CD14-positive monocyte (primary cell): ENCODE data around the gene ITPK1. TPM values are rescaled to one million over a fixed set of nuclear protein-coding genes. Genes with fewer than 3 reads are reported as not detected.

Experiments
- DNase-seq, 3 donors: peaks; one replicate each; pipeline ENCODE4 v3.0.0-alpha.2; 2011 to 2022
- H2AFZ ChIP-seq: 2 replicates; pipeline ENCODE4 v1.6.0; 2012; ENCODE audit warnings: mild to moderate bottlenecking, low read depth, low read length, inconsistent platforms; ENCODE audit not compliant: insufficient read depth, poor library complexity, severe bottlenecking
- H3K27ac ChIP-seq, 2 donors: 1 replicate in 1 of 2; 2 replicates in 1 of 2; pipeline ENCODE4 v1.5.1; 2012 to 2013; ENCODE audit warnings: low read length in 2 of 2, control low read depth in 1 of 2, inconsistent platforms in 1 of 2, low read depth in 1 of 2, mild to moderate bottlenecking in 1 of 2
- H3K27me3 ChIP-seq, 2 donors: one replicate each; pipeline versions ENCODE4 v1.6.0 to v1.6.1; 2011 to 2013; ENCODE audit warnings: low read length in 2 of 2; ENCODE audit not compliant: control insufficient read depth in 2 of 2, insufficient read depth in 2 of 2
- H3K36me3 ChIP-seq, 2 donors: replicated peaks in 1 of 2; 1 replicate in 1 of 2; 2 replicates in 1 of 2; pipeline versions ENCODE4 v1.5.1 to v1.6.1; 2012 to 2013; ENCODE audit warnings: low read length in 2 of 2, control low read depth in 1 of 2, inconsistent platforms in 1 of 2, mild to moderate bottlenecking in 1 of 2; ENCODE audit not compliant: insufficient read depth in 2 of 2, control insufficient read depth in 1 of 2
- H3K4me1 ChIP-seq, 2 donors: 1 replicate in 1 of 2; 2 replicates in 1 of 2; pipeline versions ENCODE4 v1.5.1 to v1.6.1; 2012 to 2013; ENCODE audit warnings: low read length in 2 of 2, control low read depth in 1 of 2, inconsistent platforms in 1 of 2, mild to moderate bottlenecking in 1 of 2, moderate library complexity in 1 of 2; ENCODE audit not compliant: insufficient read depth in 2 of 2, control insufficient read depth in 1 of 2
- H3K4me2 ChIP-seq: replicated peaks from 2 replicates; pipeline ENCODE3; 2012; ENCODE audit warnings: low read length, moderate library complexity, mild to moderate bottlenecking; ENCODE audit not compliant: poor library complexity, severe bottlenecking; ENCODE audit errors: extremely low read depth
- H3K4me3 ChIP-seq, 3 experiments: fragments of 200-600 bp in 1 of 3; sonication (generic) in 1 of 3; replicated peaks in 1 of 3; 1 replicate in 2 of 3; 2 replicates in 1 of 3; pipeline ENCODE4 v1.5.1; 2011 to 2013; ENCODE audit warnings: low read length in 3 of 3, mild to moderate bottlenecking in 3 of 3, control low read depth in 2 of 3, low read depth in 2 of 3, inconsistent platforms in 1 of 3, moderate library complexity in 1 of 3
- H3K79me2 ChIP-seq: 2 replicates; pipeline ENCODE4 v1.6.0; 2012; ENCODE audit warnings: mild to moderate bottlenecking, control low read depth, inconsistent platforms, low read length, moderate library complexity; ENCODE audit not compliant: insufficient read depth
- H3K9ac ChIP-seq: 2 replicates; pipeline ENCODE4 v1.6.0; 2017; ENCODE audit warnings: low read length, mild to moderate bottlenecking; ENCODE audit not compliant: insufficient read depth, poor library complexity, severe bottlenecking
- H3K9me3 ChIP-seq, 2 donors: replicated peaks in 1 of 2; 1 replicate in 1 of 2; 2 replicates in 1 of 2; pipeline versions ENCODE4 v1.5.1 to v1.6.1; 2012 to 2013; ENCODE audit warnings: low read length in 2 of 2, control low read depth in 1 of 2; ENCODE audit not compliant: control insufficient read depth in 1 of 2, insufficient read depth in 1 of 2
- H4K20me1 ChIP-seq: 2 replicates; pipeline ENCODE4 v1.6.0; 2012; ENCODE audit warnings: mild to moderate bottlenecking, low read length, control low read depth, moderate library complexity; ENCODE audit not compliant: insufficient read depth
- H3K27ac Mint-ChIP-seq, 7 donors: one replicate each; pipeline ENCODE4 v1.8.0; 2020; ENCODE audit warnings: mild to moderate bottlenecking in 7 of 7, mixed read lengths in 7 of 7, moderate library complexity in 6 of 7, inconsistent platforms in 2 of 7
- H3K27me3 Mint-ChIP-seq, 3 donors: one replicate each; pipeline ENCODE4 v1.8.0; 2021 to 2022; ENCODE audit warnings: low read depth in 3 of 3, mild to moderate bottlenecking in 3 of 3, mixed read lengths in 3 of 3, moderate library complexity in 3 of 3, inconsistent platforms in 1 of 3
- H3K36me3 Mint-ChIP-seq, 2 donors: one replicate each; pipeline ENCODE4 v1.8.0; 2020; ENCODE audit warnings: mixed read lengths in 2 of 2, inconsistent platforms in 1 of 2, mild to moderate bottlenecking in 1 of 2
- H3K4me1 Mint-ChIP-seq: one replicate; pipeline ENCODE4 v1.8.0; 2020; ENCODE audit warnings: mild to moderate bottlenecking, mixed read lengths
- H3K4me3 Mint-ChIP-seq, 2 donors: one replicate each; pipeline ENCODE4 v1.8.0; 2020; ENCODE audit warnings: mild to moderate bottlenecking in 2 of 2, mixed read lengths in 2 of 2, moderate library complexity in 1 of 2
- H3K9me3 Mint-ChIP-seq, 7 donors: one replicate each; pipeline ENCODE4 v1.8.0; 2020 to 2022; ENCODE audit warnings: mixed read lengths in 7 of 7, mild to moderate bottlenecking in 6 of 7, moderate library complexity in 6 of 7, inconsistent platforms in 2 of 7
- CTCF ChIP-seq: fragments of 200-600 bp; IDR thresholded peaks from one replicate; pipeline ENCODE4 v1.8.0; 2022; ENCODE audit warnings: antibody characterized with exemption, mild to moderate bottlenecking
- WGBS: methylation state at CpG from one replicate; pipeline ENCODE4 v1.1.5; 2013; ENCODE audit warnings: missing lambda C conversion rate; ENCODE audit not compliant: insufficient coverage; 5-methylcytosine and 5-hydroxymethylcytosine counted together
- intact Hi-C, 2 donors: fragments of 100-400 bp; cut with micrococcal nuclease; formaldehyde crosslinking; loops; one replicate each; pipeline versions ENCODE4 v1.15.0 to v1.15.1; 2023
- polyA plus RNA-seq, 3 donors: library from polyadenylated mRNA; depleted of rRNA in 1 of 3; unstranded in 2 of 3; stranded (reverse) in 1 of 3; fragments of 300-500 nt in 2 of 3; fragments of >200 nt in 1 of 3; fragmentation: Illumina TruSeq in 2 of 3; gene quantifications; 1 replicate in 2 of 3; 2 replicates in 1 of 3; pipeline ENCODE4 v1.2.3, GENCODE V29; 2012 to 2021

Gene ITPK1
- polyA plus RNA-seq, 3 donors = 57.1 to 144 (median 63.0) TPM

GRCh38 chr14:92925446-92925845 is 190.3 kb downstream of the ITPK1 start:
- Histone ChIP-seq H3K79me2 (no peaks in the 10 kb centered on the region), H3K9me3 (no peaks in the 10 kb centered on the region), H3K9ac (no peak overlapping the region), H3K27ac (no peak overlapping the region), H3K27me3 (peaks cover 5 to 15% of the 10 kb centered on the region in 2 donors), H4K20me1 (peaks cover 11% of the 10 kb centered on the region), H3K36me3 (no peaks in the 10 kb centered on the region), H2AFZ (no peak overlapping the region), H3K4me2 (no peak overlapping the region), H3K4me3 (no peak overlapping the region), H3K4me1 (no peaks in the 10 kb centered on the region)
- 76% methylated on average over 5 of the region's 6 CpGs for WGBS
- peaks cover 0 to 3% (median 0%) of the 10 kb centered on the region in 7 donors for H3K9me3 Mint-ChIP-seq
- H3K36me3 Mint-ChIP-seq = no peaks in the 10 kb centered on the region
- H3K27me3 Mint-ChIP-seq = peaks cover 16 to 45% (median 29%) of the 10 kb centered on the region in 3 donors
- H3K27ac Mint-ChIP-seq = peak overlapping the region in 1 of 7 donors; percentile 30
- DNase-seq = no peak
- H3K4me1 Mint-ChIP-seq = no peaks in the 10 kb centered on the region
- no peak for TF ChIP-seq CTCF
- intact Hi-C loops = no loop called here
- H3K4me3 Mint-ChIP-seq = no peak overlapping the region

- intact Hi-C loops = no loop called here
- H3K4me1 ChIP-seq = no peaks in the 10 kb centered on the region
- H2AFZ ChIP-seq = no peak overlapping the region
- peaks cover 0 to 5% (median 0%) of the 10 kb centered on the region in 7 donors for H3K9me3 Mint-ChIP-seq
- peaks cover 16 to 45% (median 36%) of the 10 kb centered on the region in 3 donors for H3K27me3 Mint-ChIP-seq
- H3K36me3 Mint-ChIP-seq = no peaks in the 10 kb centered on the region
- H3K27ac ChIP-seq = no peak overlapping the region
- H3K4me3 ChIP-seq = no peak overlapping the region
- H3K27ac Mint-ChIP-seq = peak overlapping the region in 1 of 7 donors; percentile 35
- no peak overlapping the region for H3K4me2 ChIP-seq
- peaks cover 5 to 15% of the 10 kb centered on the region in 2 donors for H3K27me3 ChIP-seq
- H3K79me2 ChIP-seq = no peaks in the 10 kb centered on the region
- H3K36me3 ChIP-seq = no peaks in the 10 kb centered on the region
- no peak overlapping the region for H3K4me3 Mint-ChIP-seq
- H3K9me3 ChIP-seq = no peaks in the 10 kb centered on the region
- WGBS = 63% methylated on average over 4 of the region's 5 CpGs
- peaks cover 5% of the 10 kb centered on the region for H4K20me1 ChIP-seq
- H3K4me1 Mint-ChIP-seq = no peaks in the 10 kb centered on the region
- no peak for TF ChIP-seq CTCF
- DNase-seq = no peak
- H3K9ac ChIP-seq = no peak overlapping the region
Measured at GRCh38 chr14:92924247-92924646, 191.5 kb downstream of the ITPK1 start.
